Neural crest cell (in vitro differentiated cells): Measurements from ENCODE around the gene ZNF556. TPM values are rescaled to one million over a fixed set of nuclear protein-coding genes. Genes with fewer than 3 reads are reported as not detected.

Experiments used
- DNase-seq: peaks from one replicate; pipeline ENCODE4 v3.0.0; 2021; ENCODE audit warnings: low read depth, mixed read lengths, low spot score
- H3K27ac Mint-ChIP-seq: one replicate; pipeline ENCODE4 v1.8.0; 2021; ENCODE audit warnings: mild to moderate bottlenecking, mixed read lengths; ENCODE audit not compliant: unreplicated experiment
- H3K27me3 Mint-ChIP-seq: 2 replicates; pipeline ENCODE4 v1.8.0; 2021; ENCODE audit warnings: low read depth, mild to moderate bottlenecking, mixed read lengths
- H3K36me3 Mint-ChIP-seq: 2 replicates; pipeline ENCODE4 v1.8.0; 2021; ENCODE audit warnings: low read depth, mild to moderate bottlenecking, mixed read lengths
- H3K4me1 Mint-ChIP-seq: 2 replicates; pipeline ENCODE4 v1.8.0; 2021; ENCODE audit warnings: mixed read lengths
- H3K4me3 Mint-ChIP-seq: one replicate; pipeline ENCODE4 v1.8.0; 2021; ENCODE audit warnings: mild to moderate bottlenecking, mixed read lengths
- H3K9me3 Mint-ChIP-seq: 2 replicates; pipeline ENCODE4 v1.8.0; 2021; ENCODE audit warnings: mixed read lengths
- total RNA-seq: library from RNA; stranded (reverse); gene quantifications from 2 replicates; pipeline ENCODE4 v1.2.1, GENCODE V29; 2021
- TF ChIP-seq, protein P1 (sequence below): fragments of 200-600 bp; sonication (generic); conservative IDR thresholded peaks from 2 replicates; pipeline ENCODE4 v1.5.0; 2021; ENCODE audit warnings: antibody characterized with exemption, mild to moderate bottlenecking

Gene ZNF556
- total RNA-seq, 1 donor from 2014 or later, result 0.05 TPM

DNA sequence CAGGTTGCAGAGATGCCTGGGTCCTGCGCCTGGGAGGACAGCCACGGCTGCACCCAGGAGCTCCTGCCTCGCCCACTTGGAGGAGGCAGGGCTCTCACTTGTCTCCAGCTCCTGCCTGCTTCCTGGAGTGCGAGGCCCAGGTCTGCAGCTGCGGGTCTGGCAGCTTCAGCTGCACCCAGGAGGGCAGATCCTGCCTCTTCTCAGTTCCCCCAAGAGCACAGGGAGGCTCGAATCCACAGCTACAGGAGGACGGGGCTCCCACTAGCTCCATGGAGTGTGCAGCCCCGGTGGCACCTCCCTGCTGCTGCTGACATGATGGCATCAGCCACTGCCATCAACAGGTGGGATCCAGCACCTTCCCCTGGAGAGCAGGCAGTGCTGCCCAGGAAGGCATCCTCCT, 43.0 kb upstream of the ZNF556 start:
- Mint-ChIP-seq H3K36me3 (peaks cover 24% of the 10 kb centered on the region), H3K4me3 (no peak overlapping the region), H3K9me3 (peaks cover 5% of the 10 kb centered on the region), H3K27me3 (no peaks in the 10 kb centered on the region), H3K27ac (no peak overlapping the region), H3K4me1 (no peaks in the 10 kb centered on the region)
- TF ChIP-seq, protein P1, sequence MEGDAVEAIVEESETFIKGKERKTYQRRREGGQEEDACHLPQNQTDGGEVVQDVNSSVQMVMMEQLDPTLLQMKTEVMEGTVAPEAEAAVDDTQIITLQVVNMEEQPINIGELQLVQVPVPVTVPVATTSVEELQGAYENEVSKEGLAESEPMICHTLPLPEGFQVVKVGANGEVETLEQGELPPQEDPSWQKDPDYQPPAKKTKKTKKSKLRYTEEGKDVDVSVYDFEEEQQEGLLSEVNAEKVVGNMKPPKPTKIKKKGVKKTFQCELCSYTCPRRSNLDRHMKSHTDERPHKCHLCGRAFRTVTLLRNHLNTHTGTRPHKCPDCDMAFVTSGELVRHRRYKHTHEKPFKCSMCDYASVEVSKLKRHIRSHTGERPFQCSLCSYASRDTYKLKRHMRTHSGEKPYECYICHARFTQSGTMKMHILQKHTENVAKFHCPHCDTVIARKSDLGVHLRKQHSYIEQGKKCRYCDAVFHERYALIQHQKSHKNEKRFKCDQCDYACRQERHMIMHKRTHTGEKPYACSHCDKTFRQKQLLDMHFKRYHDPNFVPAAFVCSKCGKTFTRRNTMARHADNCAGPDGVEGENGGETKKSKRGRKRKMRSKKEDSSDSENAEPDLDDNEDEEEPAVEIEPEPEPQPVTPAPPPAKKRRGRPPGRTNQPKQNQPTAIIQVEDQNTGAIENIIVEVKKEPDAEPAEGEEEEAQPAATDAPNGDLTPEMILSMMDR, result no peak
- DNase-seq, result no peak

DNA sequence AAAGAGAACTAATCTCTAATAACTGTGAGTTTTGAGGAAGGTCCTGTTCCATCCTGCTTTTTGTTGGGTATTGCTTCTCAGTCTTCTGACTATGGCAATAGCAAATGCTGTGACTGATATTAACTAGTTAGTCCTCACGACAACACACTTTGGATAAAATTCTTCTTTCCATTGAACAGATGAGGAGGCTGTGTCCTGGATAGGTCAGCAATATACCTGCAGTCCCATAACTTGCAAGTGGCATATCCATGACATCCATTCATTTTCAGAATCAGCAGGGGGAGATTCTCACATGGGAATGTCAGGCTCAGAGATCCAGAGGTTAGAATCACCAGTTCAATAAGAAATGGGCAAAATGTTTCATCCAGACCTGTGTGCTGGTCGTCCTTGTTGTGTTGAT, 40.1 kb upstream of the ZNF556 start:
- TF ChIP-seq, protein P1, result no peak
- H3K27me3 Mint-ChIP-seq, result no peaks in the 10 kb centered on the region
- H3K27ac Mint-ChIP-seq, result no peak overlapping the region
- DNase-seq, result no peak
- peaks cover 39% of the 10 kb centered on the region for H3K36me3 Mint-ChIP-seq
- peaks cover 9% of the 10 kb centered on the region for H3K9me3 Mint-ChIP-seq
- H3K4me1 Mint-ChIP-seq, result no peaks in the 10 kb centered on the region
- H3K4me3 Mint-ChIP-seq, result no peak overlapping the region

DNA sequence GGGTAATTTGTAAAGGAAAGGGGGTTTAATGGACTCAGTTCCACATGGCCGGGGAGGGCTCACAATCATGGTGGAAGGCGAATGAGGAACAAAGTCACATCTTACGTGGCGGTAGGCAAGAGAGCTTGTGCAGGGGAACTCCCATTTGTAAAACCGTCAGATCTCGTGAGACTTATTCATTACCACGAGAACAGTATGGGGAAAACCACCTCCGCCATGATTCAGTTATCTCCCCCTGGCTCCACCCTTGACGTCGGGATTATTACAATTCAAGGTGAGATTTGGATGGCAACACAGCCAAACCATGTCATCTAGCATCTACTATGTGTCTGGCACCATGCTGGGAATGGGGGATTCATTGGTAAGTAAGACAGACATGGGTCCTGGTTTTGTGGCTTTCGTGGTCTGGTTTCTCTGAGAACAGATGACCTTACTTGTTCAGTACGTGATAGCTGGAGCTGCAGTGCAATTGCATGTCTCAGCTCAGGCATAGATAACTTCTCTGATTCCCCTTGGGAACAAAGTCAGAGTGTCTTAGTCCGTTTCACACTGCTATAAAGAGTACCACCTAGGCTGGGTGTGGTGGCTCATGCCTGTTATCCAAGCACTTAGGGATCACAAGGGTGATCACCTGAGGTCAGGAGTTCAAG, 39.2 kb upstream of the ZNF556 start:
- Mint-ChIP-seq H3K36me3 (peaks cover 48% of the 10 kb centered on the region), H3K27me3 (no peaks in the 10 kb centered on the region), H3K4me3 (no peak overlapping the region), H3K9me3 (peaks cover 12% of the 10 kb centered on the region), H3K27ac (no peak overlapping the region), H3K4me1 (no peaks in the 10 kb centered on the region)
- TF ChIP-seq, protein P1, result no peak
- no peak for DNase-seq

DNA sequence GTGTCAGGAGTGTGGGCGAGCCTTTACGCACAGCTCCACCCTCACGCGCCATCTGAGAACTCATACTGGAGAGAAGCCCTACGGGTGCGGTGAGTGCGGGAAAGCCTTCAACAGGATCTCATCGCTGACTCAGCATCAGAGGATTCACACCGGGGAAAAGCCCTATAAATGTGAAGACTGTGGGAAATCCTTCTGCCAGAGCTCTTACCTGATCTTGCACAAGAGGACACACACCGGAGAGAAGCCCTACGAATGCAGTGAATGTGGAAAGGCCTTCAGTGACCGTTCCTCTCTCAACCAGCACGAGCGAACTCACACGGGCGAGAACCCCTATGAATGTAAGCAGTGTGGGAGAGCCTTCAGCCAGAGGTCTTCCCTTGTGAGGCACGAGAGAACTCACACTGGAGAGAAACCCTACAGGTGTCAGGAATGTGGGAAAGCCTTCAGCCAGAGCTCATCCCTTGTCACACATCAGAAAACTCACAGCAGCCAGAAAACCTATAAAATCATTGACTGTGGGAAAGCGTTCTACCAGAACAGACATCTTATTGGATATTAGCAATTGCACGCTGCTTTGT, 32.8 kb upstream of the ZNF556 start:
- H3K27me3 Mint-ChIP-seq, result no peaks in the 10 kb centered on the region
- peaks cover 29% of the 10 kb centered on the region for H3K9me3 Mint-ChIP-seq
- H3K4me1 Mint-ChIP-seq, result no peaks in the 10 kb centered on the region
- H3K36me3 Mint-ChIP-seq, result peaks cover 65% of the 10 kb centered on the region
- DNase-seq, result no peak
- TF ChIP-seq, protein P1, result no peak
- H3K27ac Mint-ChIP-seq, result no peak overlapping the region
- H3K4me3 Mint-ChIP-seq, result peak overlapping the region; percentile 61

DNA sequence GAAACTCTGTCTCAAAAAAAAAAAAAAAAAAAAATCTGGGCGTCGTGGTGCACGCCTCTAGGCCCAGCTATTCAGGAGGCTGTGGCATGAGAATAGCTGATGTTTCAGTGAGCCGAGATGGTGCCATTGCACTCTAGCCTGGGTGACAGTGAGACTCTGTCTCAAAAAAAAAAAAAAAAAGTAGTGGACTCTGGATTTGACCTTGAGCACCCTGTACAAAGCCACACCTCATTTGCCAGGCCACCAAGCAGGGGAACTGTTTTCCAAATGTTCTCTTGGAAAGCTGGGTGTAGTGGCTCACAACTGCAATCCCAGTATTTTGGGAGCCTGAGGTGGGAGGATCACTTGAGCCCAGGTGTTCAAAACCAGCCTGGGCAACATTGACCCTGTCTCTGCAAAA, 29.7 kb upstream of the ZNF556 start:
- no peaks in the 10 kb centered on the region for H3K27me3 Mint-ChIP-seq
- H3K36me3 Mint-ChIP-seq, result peaks cover 54% of the 10 kb centered on the region
- no peak overlapping the region for H3K27ac Mint-ChIP-seq
- H3K9me3 Mint-ChIP-seq, result peaks cover 26% of the 10 kb centered on the region
- H3K4me1 Mint-ChIP-seq, result peaks cover 5% of the 10 kb centered on the region
- no peak for DNase-seq
- TF ChIP-seq, protein P1, result no peak
- H3K4me3 Mint-ChIP-seq, result no peak overlapping the region
